ENCODE results near the gene PML.
A peak's percentile ranks its signal among the peaks of the same experiment; 100 is the strongest.
"Not testable (repeated sequence)": the region's sequence is repeated elsewhere in the genome, so short reads cannot be mapped to it uniquely, and the experiment has no call there.

Gene PML

DNA sequence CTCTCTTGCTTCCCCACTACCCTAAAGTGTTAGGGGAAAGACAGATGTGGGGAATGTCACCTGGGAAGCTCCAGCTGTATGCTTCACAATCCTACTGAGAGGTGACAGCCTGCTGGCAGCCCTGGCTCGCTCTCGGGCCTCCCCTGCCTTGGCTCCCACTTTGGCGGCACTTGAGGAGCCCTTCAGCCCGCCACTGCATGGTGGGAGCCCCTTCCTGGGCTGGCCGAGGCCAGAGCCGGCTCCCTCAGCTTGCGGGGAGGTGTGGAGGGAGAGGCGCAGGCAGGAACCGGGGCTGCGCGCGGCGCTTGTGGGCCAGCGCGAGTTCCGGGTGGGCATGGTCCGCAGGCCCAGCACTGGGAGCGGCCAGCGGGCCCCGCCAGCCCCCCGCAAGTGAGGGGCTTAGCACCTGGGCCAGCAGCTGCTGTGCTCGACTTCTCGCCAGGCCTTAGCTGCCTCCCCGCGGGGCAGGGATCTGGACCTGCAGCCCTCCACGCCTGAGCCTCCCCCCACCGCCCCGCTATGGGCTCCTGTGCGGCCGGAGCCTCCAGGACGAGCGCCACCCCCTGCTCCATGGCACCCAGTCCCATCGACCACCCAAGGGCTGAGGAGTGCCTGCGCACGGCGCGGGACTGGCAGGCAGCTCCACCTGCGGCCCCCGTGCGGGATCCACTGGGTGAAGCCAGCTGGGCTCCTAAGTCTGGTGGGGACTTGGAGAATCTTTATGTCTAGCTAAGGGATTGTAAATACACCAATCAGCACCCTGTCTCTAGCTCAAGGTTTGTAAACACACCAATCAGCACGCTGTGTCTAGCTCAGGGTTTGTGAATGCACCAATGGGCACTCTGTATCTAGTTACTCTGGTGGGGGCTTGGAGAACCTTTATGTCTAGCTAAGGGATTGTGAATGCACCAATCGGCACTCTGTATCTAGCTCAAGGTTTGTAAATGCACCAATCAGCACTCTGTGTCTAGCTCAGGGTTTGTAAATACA, 58.0 kb downstream of the PML start:
- intact Hi-C loops (cut with micrococcal nuclease); H3K36me3 Mint-ChIP-seq (ENCODE audit: low read depth); H3K9me3 Mint-ChIP-seq; H3K4me3 Mint-ChIP-seq; H3K27me3 Mint-ChIP-seq: not testable (repeated sequence)
- peaks cover 37% of the 10 kb centered on the region for H3K4me1 Mint-ChIP-seq (ENCODE audit: low read depth)
- peak overlapping the region; percentile 79 for H3K27ac Mint-ChIP-seq

DNA sequence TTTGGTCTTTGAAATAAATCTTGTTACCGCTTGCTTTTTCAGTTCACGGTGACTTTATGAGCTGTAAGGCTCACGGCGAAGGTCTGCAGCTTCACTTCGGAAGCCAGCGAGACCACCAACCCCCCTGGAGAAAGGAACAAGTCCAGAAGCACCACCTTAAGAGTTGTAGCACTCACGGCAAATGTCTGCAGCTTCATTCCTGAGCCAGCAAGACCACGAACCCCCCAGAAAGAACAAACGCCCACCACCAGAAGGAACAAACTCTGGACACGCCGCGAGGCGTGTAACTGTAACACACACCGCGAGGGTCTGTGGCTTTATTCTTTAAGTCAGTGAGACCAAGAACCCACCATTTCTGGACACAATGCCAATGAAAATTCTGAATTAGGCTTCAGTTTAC, 59.0 kb downstream of the PML start:
- no peak overlapping the region for H3K27ac Mint-ChIP-seq
- H3K9me3 Mint-ChIP-seq: no peaks in the 10 kb centered on the region

DNA sequence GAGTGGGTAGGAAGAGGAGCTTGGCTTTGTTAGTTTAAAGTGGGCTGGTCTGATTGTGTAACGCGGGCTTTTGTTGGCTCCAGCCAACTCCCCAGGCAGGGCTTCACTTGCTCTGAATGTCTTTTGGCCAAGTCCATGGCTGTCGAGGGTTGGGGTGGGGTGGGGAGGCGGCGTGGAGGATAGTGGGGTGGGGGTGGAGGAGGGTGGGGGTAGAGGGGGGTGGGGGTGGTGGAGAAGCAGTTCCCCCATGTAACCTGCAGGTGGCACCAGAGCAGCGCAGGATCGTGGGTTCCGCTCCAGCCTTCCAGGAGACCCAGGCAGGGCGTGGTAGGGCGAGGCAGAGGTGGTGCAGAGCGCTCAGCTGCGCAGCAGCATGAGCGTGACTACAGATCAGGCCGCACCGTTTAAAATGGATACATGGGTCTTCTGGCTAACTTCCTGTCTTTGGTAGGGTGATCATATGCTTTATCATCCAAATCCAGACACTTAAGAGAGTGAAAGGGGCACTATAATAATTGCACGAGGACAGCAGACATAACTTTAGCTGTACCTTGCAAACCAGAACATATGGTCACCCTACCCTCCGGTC, 59.5 kb downstream of the PML start:
- Mint-ChIP-seq H3K4me3 (peak overlapping the region; percentile 45), H3K27me3 (peaks cover 2% of the 10 kb centered on the region), H3K4me1 (ENCODE audit: low read depth) (peaks cover 30% of the 10 kb centered on the region), H3K36me3 (ENCODE audit: low read depth) (no peaks in the 10 kb centered on the region), H3K9me3 (no peaks in the 10 kb centered on the region), H3K27ac (no peak overlapping the region)
- intact Hi-C loops (cut with micrococcal nuclease): no loop called here

More for the DNA sequence above, 59.0 kb downstream of the PML start:
- peaks cover 30% of the 10 kb centered on the region for H3K4me1 Mint-ChIP-seq (ENCODE audit: low read depth)
- intact Hi-C loops (cut with micrococcal nuclease): no loop called here
- peaks cover 2% of the 10 kb centered on the region for H3K27me3 Mint-ChIP-seq
- H3K4me3 Mint-ChIP-seq: no peak overlapping the region
- no peaks in the 10 kb centered on the region for H3K36me3 Mint-ChIP-seq (ENCODE audit: low read depth)

DNA sequence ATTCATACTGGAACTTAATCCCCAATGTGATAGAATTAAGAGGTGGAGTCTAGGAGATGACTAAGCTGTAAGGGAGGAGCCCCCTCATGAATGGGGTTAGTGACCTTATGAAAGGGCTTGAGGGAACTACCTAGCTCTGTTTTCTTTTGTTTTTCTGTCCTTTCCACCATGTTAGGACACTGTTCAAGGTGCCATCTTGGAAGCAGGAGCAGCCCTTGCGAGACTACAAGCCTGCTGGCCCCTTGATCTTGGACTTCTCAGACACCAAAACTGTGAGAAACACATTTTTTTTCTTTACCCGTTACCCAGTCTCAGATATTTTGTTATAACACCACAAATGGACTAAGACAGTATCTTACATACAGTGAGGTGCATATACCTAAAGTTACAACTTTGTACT, 61.3 kb downstream of the PML start:
- Mint-ChIP-seq H3K27ac (no peak overlapping the region), H3K4me1 (ENCODE audit: low read depth) (peaks cover 20% of the 10 kb centered on the region), H3K4me3 (no peak overlapping the region), H3K36me3 (ENCODE audit: low read depth) (no peaks in the 10 kb centered on the region), H3K9me3 (no peaks in the 10 kb centered on the region), H3K27me3 (peaks cover 6% of the 10 kb centered on the region)
- intact Hi-C loops (cut with micrococcal nuclease): loop anchor here (5.0 kb wide), 1 partner anchor 261 kb away; no protein-coding TSS in a partner anchor

DNA sequence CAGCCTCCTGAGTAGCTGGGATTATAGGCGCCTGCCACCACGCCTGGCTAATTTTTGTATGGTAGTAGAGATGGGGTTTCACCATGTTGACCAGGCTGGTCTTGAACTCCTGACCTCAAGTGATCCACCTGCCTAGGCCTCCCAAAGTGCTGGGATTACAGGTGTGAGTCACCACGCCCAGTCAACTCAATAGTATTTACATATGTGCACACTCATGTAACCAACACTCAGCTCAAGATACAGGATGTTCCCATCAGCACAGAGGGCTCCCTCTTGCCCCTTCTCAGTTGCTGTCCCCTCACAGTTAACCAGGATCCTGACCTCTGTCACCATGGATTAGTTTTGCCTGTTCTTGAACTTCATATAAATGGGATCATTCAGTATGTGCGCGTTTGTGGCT, 61.8 kb downstream of the PML start:
- not testable (repeated sequence) for H3K36me3 Mint-ChIP-seq (ENCODE audit: low read depth); H3K27ac Mint-ChIP-seq; H3K4me3 Mint-ChIP-seq; H3K27me3 Mint-ChIP-seq; H3K9me3 Mint-ChIP-seq
- intact Hi-C loops (cut with micrococcal nuclease): loop anchor here (5.0 kb wide), 1 partner anchor 261 kb away; no protein-coding TSS in a partner anchor
- H3K4me1 Mint-ChIP-seq (ENCODE audit: low read depth): peaks cover 16% of the 10 kb centered on the region

DNA sequence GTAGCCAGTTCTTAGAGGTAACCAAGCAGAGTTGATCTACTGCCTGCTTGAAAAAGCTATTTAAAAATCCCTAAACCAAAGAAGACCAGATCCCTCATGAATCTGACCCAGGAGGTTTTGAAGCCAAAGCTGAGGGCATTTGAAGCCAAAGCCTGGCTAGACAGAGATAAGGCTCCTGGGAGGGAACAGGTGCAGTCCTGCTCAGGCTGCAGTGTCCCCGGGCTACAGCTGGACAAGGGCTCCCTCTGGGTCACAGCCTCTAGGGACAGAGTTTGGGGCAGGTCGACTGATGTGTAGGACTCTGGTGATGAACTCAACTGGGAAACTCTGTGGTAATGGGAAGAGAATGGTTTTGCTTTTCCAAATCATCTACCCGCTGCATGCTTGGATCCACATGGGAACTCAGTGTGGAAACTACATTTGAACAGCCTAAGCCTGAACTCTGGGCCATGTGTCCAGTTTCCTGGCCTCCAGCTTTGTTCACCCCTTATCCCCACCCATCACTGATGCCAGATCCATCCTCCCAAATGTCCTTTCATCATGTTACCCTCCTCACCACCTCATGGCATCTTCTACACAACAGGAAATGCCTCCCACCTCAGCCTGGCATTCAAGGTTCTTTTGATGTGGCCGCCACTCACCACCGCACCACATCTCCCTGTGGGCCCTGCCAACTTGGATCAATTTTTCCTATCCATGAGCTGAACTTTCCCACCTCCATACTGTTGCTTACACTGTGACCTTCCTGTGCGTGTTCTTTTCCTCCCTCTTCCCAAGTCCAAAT, 64.7 kb downstream of the PML start:
- H3K27me3 Mint-ChIP-seq; H3K27ac Mint-ChIP-seq; H3K4me1 Mint-ChIP-seq (ENCODE audit: low read depth); H3K4me3 Mint-ChIP-seq; H3K9me3 Mint-ChIP-seq; H3K36me3 Mint-ChIP-seq (ENCODE audit: low read depth): not testable (repeated sequence)
- intact Hi-C loops (cut with micrococcal nuclease): loop anchor here (5.0 kb wide), 1 partner anchor 258 kb away; no protein-coding TSS in a partner anchor

DNA sequence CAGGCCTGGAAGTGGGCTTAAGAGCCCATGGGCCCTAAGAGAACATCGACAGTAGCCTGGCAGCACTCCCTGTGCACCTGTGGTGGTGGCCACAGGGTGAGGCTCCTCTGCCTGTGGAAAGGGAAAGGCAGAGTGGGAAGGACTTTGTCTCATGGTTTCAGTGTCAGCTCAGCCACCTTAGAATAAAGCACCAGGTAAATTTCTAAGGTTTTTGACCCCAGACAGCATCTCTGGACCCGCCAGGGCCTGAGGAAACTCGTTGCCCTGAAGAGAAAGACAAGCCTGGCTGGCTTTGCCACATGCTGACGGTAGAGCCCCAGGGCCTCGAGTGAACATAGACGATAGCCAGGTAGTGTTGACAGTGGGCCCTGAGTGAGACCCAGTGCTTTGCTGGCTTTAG, 65.7 kb downstream of the PML start:
- no peak overlapping the region for H3K27ac Mint-ChIP-seq
- H3K27me3 Mint-ChIP-seq: peaks cover 5% of the 10 kb centered on the region
- H3K36me3 Mint-ChIP-seq (ENCODE audit: low read depth): no peaks in the 10 kb centered on the region
- H3K4me1 Mint-ChIP-seq (ENCODE audit: low read depth): no peaks in the 10 kb centered on the region
- intact Hi-C loops (cut with micrococcal nuclease): no loop called here
- H3K9me3 Mint-ChIP-seq: no peaks in the 10 kb centered on the region
- H3K4me3 Mint-ChIP-seq: no peak overlapping the region

DNA sequence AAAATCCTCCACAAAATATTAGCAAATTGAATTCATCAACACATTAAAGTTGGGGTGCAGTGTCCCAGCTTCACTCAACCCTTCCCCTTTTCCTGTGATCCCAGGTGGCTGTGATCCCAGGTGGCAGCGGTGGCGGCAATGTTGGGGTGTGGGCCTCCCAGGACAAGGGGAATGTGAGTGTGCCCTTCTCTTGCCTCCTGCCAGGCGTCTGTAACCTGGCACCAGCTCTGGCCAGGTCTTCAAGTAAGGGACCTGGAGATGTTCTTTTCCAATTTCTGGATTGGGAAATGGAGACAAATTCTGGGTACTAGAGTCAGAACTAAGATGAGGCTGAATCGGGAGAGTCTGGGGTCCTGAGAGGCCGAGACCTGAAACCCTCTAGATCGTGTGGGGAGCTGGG, 67.7 kb downstream of the PML start:
- H3K36me3 Mint-ChIP-seq (ENCODE audit: low read depth): no peaks in the 10 kb centered on the region
- peaks cover 6% of the 10 kb centered on the region for H3K27me3 Mint-ChIP-seq
- H3K4me1 Mint-ChIP-seq (ENCODE audit: low read depth): no peaks in the 10 kb centered on the region
- intact Hi-C loops (cut with micrococcal nuclease): no loop called here
- H3K9me3 Mint-ChIP-seq: no peaks in the 10 kb centered on the region
- H3K4me3 Mint-ChIP-seq: no peak overlapping the region
- H3K27ac Mint-ChIP-seq: no peak overlapping the region

DNA sequence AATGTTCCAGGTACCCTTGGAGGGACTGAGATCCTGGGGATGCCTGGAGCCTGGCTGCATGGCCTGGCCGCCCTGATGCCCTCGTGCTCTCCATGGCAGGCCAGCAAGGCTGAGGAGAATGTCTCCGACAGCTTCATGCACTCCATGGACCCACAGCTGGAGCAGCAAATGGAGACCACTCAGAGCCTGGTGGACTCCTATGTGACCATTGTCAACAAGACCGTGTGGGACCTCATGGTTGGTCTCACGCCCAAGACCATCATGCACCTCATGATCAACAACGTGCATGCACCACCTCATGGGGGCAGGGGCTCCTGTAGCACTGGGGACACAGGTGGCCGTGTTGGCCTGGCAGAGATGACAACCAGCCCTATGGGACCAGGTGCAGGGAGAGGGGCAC, 68.2 kb downstream of the PML start:
- H3K27me3 Mint-ChIP-seq: peaks cover 7% of the 10 kb centered on the region
- H3K4me3 Mint-ChIP-seq: no peak overlapping the region
- intact Hi-C loops (cut with micrococcal nuclease): no loop called here
- no peaks in the 10 kb centered on the region for H3K9me3 Mint-ChIP-seq
- no peaks in the 10 kb centered on the region for H3K4me1 Mint-ChIP-seq (ENCODE audit: low read depth)
- no peak overlapping the region for H3K27ac Mint-ChIP-seq
- H3K36me3 Mint-ChIP-seq (ENCODE audit: low read depth): no peaks in the 10 kb centered on the region

DNA sequence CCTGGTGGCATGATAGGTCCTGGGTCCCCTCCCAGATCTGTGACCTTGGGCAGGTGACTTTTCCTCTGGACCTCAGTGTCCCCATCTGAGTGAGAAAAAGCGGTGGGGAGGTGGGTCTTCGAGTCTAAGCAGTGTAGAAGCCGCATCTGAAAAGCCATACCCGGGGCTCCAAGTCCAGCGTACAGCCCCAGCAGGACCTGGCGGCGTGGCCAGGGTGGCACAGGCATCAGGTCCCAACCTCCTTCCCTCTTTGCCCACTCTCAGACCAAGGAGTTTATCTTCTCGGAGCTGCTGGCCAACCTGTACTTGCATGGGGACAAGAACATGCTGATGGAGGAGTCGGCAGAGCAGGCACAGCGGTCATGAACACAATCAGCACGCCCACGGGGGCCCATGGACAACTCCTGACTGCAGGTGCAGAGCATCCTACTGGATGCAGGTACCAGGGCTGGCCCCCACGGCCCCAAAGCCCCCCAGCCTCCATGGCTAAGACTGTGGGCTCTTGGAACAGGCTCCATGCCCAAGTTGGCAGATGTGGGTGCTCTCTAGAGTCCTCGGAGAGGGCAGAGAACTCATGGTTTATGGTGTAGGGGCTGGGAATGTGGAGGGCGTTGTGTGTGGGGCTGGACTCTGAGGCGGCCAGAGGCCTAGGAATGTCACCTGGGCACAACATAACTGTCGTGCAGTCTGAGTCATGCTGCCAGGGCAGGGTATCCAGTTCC, 69.1 kb downstream of the PML start:
- H3K27ac Mint-ChIP-seq; intact Hi-C loops (cut with micrococcal nuclease); H3K27me3 Mint-ChIP-seq; H3K36me3 Mint-ChIP-seq (ENCODE audit: low read depth); H3K9me3 Mint-ChIP-seq; H3K4me1 Mint-ChIP-seq (ENCODE audit: low read depth); H3K4me3 Mint-ChIP-seq: not testable (repeated sequence)

DNA sequence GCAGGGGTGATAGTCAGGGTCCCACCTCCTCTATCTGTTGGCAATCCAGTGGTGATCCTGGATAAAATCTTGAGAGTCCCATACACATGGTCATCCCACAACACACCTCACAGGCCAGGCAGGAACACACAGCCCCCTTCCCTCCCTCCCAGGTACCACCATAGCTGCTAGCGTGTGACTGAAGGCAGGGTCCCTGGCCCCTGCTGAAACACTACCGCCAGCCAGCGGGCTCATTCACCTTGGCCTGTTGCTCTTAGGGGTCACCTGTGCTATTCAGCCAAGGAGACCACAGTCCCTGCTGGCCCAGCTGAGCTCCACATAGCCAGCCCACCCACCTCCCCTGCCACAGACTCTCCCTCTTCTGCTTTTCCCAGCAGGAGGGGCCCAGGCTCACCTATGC, 69.7 kb downstream of the PML start:
- H3K4me1 Mint-ChIP-seq (ENCODE audit: low read depth); intact Hi-C loops (cut with micrococcal nuclease); H3K27me3 Mint-ChIP-seq; H3K9me3 Mint-ChIP-seq; H3K4me3 Mint-ChIP-seq; H3K27ac Mint-ChIP-seq; H3K36me3 Mint-ChIP-seq (ENCODE audit: low read depth): not testable (repeated sequence)

DNA sequence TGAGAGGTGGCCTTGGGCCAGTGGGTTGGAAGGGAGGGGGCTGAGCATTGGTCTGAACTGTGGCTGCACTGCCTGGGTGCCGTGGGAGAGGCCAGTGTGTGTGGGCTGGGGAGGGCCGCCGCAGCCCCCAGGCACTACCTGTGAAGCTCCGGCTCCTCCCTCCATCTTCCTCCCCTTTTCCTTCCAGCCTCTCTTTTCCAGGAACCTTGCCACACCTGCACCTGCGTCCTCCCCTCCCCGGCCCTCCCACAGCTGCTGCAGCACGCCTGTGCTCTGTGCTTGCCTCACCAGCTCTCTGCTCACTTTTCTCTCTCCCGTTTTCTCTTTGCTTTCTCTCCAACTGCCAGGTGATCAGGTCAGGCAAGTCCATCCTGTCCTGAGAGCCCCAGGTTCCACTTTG, 70.3 kb downstream of the PML start:
- H3K4me1 Mint-ChIP-seq (ENCODE audit: low read depth); H3K27ac Mint-ChIP-seq; H3K9me3 Mint-ChIP-seq; intact Hi-C loops (cut with micrococcal nuclease); H3K4me3 Mint-ChIP-seq; H3K36me3 Mint-ChIP-seq (ENCODE audit: low read depth); H3K27me3 Mint-ChIP-seq: not testable (repeated sequence)

DNA sequence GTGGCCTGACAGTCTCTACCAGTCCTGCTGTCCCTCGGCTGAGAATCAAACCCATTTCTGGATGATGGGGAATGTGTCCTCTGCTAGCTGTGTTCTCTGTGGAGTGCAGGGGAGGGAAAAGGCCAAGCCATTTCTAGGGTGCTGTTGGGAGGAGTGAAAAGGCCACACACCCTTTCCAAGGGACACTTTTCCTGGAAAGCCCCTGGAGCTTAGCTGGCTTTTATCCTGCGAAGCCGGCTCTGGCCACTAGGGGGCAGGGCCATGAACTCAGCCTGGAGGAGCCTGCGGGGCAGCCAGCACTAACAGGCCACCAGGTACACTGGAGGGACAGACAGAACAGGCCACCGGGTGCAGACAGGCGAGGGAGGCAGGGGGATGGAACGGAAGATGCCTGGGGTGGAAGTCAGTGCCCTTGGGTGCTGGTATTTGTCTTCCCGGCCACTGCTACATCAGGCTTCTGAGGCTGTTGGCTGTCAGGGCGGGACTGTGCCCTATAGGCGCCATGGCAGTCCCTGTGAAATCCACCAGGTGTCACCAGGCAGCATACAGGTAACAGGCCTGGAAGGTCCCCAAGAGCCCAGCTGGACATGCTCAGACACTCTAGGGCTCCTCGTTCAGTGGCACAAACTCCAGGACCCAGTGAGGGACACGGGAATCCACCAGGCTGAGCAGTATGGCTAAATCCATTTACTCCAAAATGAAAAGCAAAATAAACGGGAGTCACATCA, 71.3 kb downstream of the PML start:
- H3K4me1 Mint-ChIP-seq (ENCODE audit: low read depth); H3K4me3 Mint-ChIP-seq; H3K27ac Mint-ChIP-seq; H3K36me3 Mint-ChIP-seq (ENCODE audit: low read depth); H3K9me3 Mint-ChIP-seq; intact Hi-C loops (cut with micrococcal nuclease); H3K27me3 Mint-ChIP-seq: not testable (repeated sequence)

All from dendritic cell treated with granulocyte-macrophage colony-stimulating factor and Interleukin-4, amounts not matched to agents 40 ng/mL and 50 ng/mL, for 4 days (primary cell).